ENCODE results near the gene HPD.

- TF ChIP-seq POLR2A (IDR thresholded peaks at IDR 0.05) (no peak), CTCF (IDR thresholded peaks at IDR 0.05) (no peak)
These were observed 41.6 kb downstream of the HPD start for GRCh38 chr12:121816925-121817647.
